HG03520 (cell line): Measurements from ENCODE around the gene NPAP1.
"Not testable (repeated sequence)": the region's sequence is repeated elsewhere in the genome, so short reads cannot be mapped to it uniquely, and the experiment has no call there.

ENCODE experiments used
- ATAC-seq: cut with Tn5 transposase; IDR thresholded peaks from one replicate; pipeline ENCODE4 v1.9.1; 2021; ENCODE audit warnings: mild to moderate bottlenecking, moderate library complexity; ENCODE audit not compliant: unreplicated experiment

Gene NPAP1

GRCh38 chr15:24675332-24676144 is at the start of gene NPAP1:
NPAP1 (plus strand) TSS chr15:24675775; CDS start chr15:24675868, 93 bp downstream.
- ATAC-seq, result no peak

- ATAC-seq, result no peak
These were observed 48.1 kb upstream of the NPAP1 start for GRCh38 chr15:24627443-24627842.

- no peak for ATAC-seq
These were observed 42.5 kb upstream of the NPAP1 start for GRCh38 chr15:24633082-24633481.

GRCh38 chr15:24639412-24639811 is 36.2 kb upstream of the NPAP1 start:
- ATAC-seq, result not testable (repeated sequence)

- ATAC-seq, result no peak
These were observed 29.9 kb upstream of the NPAP1 start for GRCh38 chr15:24645627-24646026.

- no peak for ATAC-seq
These were observed 16.0 kb upstream of the NPAP1 start for GRCh38 chr15:24659622-24660021.

- ATAC-seq, result no peak
These were observed 12.6 kb upstream of the NPAP1 start for GRCh38 chr15:24662991-24663390.

GRCh38 chr15:24676431-24676830 is 856 bp downstream of the NPAP1 start:
- no peak for ATAC-seq

GRCh38 chr15:24678485-24678884 is 2.9 kb downstream of the NPAP1 start:
- no peak for ATAC-seq

GRCh38 chr15:24682002-24682401 is 6.4 kb downstream of the NPAP1 start:
- ATAC-seq, result no peak

- not testable (repeated sequence) for ATAC-seq
These were observed 7.3 kb downstream of the NPAP1 start for GRCh38 chr15:24682905-24683304.

- no peak for ATAC-seq
These were observed 8.2 kb downstream of the NPAP1 start for GRCh38 chr15:24683736-24684135.

GRCh38 chr15:24684313-24684712 is 8.7 kb downstream of the NPAP1 start:
- ATAC-seq, result no peak

- ATAC-seq, result no peak
These were observed 20.6 kb downstream of the NPAP1 start for GRCh38 chr15:24696201-24696600.

- no peak for ATAC-seq
These were observed 21.3 kb downstream of the NPAP1 start for GRCh38 chr15:24696842-24697241.

- ATAC-seq, result no peak
These were observed 42.9 kb downstream of the NPAP1 start for GRCh38 chr15:24718289-24719082.

GRCh38 chr15:24729760-24730159 is 54.2 kb downstream of the NPAP1 start:
- ATAC-seq, result no peak
